Activated CD8-positive, alpha-beta memory T cell treated with anti-CD3 and anti-CD28 coated beads for 48 hours (primary cell): ENCODE results near the gene MAGI1.

Experiments used
- DNase-seq, 3 experiments: peaks; one replicate each; pipeline ENCODE4 v3.0.0-alpha.2; 2020; ENCODE audit warnings: low read depth in 2 of 3, low spot score in 2 of 3

The MAGI1 gene

DNA sequence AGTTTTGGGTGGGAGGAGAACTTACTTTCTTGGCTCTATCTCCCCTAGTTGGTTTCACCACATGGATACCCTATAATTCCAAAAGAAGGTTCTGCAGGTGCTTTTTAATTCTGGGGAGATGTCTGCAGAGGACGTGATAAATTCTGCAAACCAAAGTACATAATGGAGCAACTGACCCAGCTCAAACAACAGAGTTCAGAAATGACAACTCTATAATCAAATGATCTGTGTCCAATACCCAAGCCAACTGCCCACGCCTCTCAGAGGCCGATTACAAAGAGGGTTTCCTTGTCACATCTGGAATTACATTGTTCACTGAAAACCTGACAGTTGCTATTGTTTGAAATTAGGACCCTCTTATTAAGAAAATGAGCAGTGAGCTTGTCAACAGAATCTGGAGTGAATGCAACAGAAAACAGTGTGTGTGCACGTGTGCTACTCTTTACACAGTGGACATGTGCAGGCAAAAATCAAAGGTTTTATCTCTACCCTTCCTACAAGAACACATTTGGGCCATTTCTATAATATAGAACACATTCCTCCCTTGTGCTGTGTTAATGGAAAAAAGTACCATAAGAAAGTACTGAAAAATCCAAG lies 593.0 kb downstream of the MAGI1 start:
- DNase-seq = no peak

DNA sequence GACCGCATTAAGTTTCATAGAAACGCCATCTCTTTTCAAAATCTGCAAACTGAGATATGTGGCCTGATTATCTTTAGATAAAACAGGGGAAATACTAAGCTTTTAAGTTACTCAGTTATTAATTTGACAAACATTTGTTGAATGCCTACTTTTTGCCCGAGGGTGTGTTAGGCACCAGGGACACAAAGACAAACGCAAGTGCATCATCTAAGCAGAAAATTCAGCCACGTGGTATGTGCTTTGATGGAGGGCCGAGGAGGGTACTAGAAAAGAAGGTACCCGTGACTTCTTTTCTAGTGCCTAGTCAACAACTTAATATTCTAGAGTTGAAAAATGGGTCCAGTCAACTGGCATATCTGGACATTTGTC lies 594.3 kb downstream of the MAGI1 start:
- DNase-seq = no peak

GRCh38 chr3:65443739-65444446 lies 594.8 kb downstream of the MAGI1 start:
- no peak for DNase-seq

GRCh38 chr3:65439641-65440284 lies 599.0 kb downstream of the MAGI1 start:
- DNase-seq = no peak

DNA sequence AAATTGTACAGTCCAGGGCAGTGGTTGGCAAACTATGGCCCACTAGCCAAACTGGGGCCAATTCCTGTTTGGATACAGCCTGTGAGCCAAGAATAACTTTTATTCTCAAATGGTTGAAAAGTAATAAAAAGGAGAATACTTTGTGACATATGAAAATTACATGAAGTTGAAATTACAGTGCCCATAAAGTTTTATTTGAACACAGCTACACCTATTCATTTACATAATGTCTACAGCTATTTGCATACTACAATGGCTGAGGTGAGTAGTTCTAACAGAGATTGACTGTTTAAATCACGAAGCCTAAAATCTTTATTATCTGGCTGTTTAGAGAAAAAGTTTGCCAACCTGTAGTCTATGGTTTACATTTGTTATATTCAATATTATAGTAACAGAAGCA lies 600.1 kb downstream of the MAGI1 start:
- DNase-seq = no peak

DNA sequence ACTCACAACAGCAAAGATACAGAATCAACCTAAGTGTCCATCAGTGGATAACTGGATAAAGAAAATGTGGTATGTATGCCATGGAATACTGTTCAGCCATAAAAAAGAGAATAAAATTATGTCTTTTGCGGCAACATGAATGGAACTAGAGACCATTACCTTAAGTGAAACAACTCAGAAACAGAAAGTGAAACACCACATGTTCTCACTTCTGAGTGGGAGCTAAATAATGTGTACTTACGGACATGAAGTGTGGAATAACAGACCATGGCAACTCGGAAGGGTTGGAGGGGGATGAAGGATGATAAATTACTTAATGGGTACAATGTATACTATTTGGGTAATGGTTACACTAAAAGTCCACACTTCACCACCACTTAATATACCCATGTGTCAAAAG lies 600.6 kb downstream of the MAGI1 start:
- no peak for DNase-seq

- DNase-seq = no peak
Observed at GRCh38 chr3:65436580-65436979, 602.1 kb downstream of the MAGI1 start.

DNA sequence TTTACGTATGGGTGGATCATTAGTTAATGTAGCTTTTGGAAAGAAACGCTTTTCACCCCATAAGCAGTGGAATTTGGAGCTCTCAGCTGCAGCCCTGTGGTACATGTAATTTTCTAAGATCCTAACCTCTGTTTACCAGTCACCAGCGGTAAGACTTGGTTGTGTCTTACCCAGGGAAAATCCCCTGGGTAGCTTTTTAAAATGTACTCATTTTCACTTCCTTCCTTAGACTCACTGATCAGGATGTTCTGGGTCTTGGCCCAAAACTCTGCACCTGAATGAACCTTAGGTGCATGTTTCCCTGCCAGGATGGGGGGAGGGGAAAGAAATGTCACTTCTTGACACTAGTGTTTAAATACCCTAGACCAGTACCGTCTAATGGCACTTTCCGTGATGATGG lies 605.2 kb downstream of the MAGI1 start:
- DNase-seq = no peak

DNA sequence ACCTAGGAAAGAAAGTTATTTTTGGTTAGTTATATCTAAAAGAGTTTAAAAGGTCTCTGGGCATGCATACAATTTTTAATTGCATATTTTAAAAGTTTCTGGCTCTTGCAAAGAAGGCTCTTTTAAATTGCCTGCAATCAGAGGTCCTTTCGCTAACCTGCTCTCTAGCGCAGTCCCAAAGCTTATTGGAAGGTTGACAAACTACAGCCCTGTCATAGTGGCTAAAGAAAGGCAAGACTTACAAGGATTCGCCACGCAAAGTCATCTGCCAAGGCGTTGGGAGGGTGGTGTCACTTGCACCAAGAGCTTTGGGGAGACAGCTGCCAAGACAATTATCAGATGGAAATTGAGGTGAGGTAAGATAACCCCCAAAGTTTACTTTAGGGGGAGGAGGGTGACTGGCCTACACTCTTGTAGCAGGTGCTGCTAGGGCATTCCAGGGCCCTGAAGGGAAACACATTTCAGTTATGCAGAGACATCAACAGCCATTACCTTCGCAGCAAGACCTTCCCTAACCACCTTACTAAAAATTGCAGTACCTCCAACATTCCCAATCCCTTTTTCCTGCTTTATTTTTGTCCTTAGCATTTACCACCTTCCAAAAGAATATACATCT lies 606.2 kb downstream of the MAGI1 start:
- DNase-seq = no peak

GRCh38 chr3:65425880-65426279 lies 612.8 kb downstream of the MAGI1 start:
- no peak for DNase-seq

DNA sequence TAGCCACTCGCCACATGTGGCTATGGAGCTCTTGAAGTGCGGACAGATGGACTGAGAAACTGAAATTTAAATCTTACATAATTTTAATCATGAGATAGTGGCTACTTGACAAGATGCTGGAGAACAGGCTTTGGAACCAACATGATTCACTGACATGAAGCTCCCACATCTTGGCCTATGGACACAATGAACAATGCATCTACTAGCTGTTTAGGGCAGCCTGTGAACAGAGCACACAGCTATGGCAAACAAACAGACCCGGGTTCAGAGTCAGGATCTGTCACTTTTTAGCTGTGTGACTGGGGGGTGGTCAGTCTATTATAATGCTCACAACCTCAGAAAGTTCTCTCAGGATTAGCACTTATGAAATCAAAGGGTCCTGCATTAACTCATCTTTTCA lies 616.6 kb downstream of the MAGI1 start:
- DNase-seq = no peak

GRCh38 chr3:65419233-65419632 lies 619.5 kb downstream of the MAGI1 start:
- DNase-seq = no peak

GRCh38 chr3:65413891-65414290 lies 624.8 kb downstream of the MAGI1 start:
- DNase-seq = no peak

DNA sequence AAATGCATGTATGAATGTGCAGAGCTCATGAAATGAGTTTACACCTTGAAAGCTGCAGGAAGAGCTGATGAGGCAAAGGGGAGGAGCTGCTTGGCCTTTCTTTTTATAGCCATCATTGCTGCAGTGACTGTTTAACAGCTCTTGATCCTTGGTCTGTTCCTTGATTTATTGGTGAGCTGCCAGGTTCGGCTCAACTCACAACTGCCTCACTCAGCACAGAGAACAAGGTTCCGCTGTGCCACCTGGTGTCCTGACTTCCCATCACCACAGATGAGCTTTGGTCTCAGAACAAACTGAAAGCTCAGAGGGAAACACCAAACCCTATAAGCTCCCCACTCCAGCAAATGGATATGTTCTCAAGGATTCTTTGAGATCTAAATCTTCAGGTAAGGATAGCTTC lies 626.1 kb downstream of the MAGI1 start:
- DNase-seq = no peak

DNA sequence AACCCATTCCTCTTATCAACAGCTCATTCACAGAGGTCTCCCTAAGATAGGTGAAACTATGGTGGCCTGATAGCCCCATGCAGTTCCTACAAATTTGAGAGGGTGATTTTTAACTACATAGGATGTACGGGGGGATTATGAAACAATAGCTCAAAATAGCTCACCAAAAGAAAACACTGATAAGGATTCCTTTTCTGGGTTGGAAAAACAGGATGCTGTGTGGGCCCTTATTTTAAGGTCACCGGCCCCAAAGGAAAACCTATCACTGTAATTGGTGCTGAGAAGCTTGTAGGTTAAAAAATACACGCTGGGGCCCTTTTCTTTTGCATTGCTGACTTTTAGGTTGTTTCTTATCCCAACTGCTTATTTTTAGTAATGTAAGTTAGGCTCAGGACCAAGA lies 627.4 kb downstream of the MAGI1 start:
- no peak for DNase-seq

- DNase-seq = no peak
Observed at GRCh38 chr3:65409176-65409569, 629.5 kb downstream of the MAGI1 start.

DNA sequence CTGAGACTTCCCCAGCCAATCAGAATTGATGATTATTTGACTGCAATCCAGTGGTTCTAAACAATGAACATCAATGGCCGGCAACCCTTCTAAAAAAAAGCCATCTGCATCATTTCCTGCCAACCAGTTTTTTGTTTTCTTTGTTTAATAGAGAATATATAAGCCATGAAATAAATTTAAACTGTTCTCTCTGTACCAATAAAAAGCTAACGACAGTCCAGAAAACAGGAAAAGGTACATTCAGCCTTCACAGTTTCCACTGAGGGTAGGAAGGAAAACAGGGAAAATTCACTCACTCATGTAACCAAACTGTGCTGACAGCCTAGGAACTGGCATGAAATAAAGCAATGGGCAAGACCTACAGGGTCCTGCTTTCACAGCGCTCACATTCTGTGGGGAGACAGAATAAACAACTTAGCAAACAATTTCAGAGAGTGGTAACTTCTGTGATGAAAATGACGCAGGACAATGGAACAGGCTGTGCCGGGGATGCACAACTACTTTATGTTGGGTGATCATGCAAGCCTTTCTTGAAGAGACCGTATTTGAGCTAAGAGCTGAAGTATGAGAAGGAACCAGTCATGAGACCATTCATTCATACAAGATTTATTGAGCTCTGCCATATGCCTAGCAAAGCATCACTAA lies 630.1 kb downstream of the MAGI1 start:
- no peak for DNase-seq

- DNase-seq = no peak
Observed at GRCh38 chr3:65406470-65406869, 632.2 kb downstream of the MAGI1 start.

- no peak for DNase-seq
Observed at GRCh38 chr3:65402597-65402996, 636.1 kb downstream of the MAGI1 start.

GRCh38 chr3:65401359-65402305 lies 637.1 kb downstream of the MAGI1 start:
- no peak for DNase-seq

GRCh38 chr3:65400899-65401298 lies 637.8 kb downstream of the MAGI1 start:
- no peak for DNase-seq
